ENCODE data around the gene CHST3.

The CHST3 gene

DNA sequence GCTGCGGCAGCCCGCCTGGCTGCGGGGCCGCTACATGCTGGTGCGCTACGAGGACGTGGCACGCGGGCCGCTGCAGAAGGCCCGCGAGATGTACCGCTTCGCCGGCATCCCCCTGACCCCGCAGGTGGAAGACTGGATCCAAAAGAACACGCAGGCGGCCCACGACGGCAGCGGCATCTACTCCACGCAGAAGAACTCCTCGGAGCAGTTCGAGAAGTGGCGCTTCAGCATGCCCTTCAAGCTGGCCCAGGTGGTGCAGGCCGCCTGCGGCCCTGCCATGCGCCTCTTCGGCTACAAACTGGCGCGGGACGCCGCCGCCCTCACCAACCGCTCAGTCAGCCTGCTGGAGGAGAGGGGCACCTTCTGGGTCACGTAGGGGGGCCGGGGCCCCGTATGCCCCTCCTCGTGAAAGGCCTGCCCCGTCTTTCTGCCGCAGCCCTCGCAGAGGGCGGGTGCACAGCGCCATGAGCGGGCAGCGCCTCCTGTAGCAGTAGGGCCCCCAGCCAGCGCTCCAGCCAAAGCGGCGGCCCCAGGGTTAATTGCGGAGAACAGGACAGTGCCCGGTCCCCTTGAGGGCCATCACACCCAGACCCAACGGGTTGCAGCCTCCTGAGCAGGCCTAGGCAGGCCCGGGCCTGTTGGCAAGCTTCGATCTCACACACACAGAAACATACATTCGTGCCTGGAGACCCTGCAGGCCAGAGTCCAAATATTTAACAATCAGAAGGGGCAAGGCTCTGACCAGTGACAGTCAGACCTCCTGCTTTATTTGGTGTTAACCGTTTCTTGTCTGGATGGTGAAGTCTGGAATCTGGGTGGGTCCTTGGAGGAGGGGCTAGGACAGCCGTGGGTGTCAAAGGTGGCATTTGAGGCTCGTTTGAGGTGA, 44.1 kb downstream of the CHST3 start:
- Histone ChIP-seq H3K79me2 (ENCODE audit: control insufficient read depth, insufficient read depth, low read length) (no peaks in the 10 kb centered on the region), H3K9ac (ENCODE audit: low read length) (no peak overlapping the region), H3K4me1 (ENCODE audit: control insufficient read depth, low read depth, low read length) (no peaks in the 10 kb centered on the region), H4K8ac (ENCODE audit: low read depth, low read length) (no peak overlapping the region), H2AK5ac (ENCODE audit: low read length) (no peak overlapping the region), H3K79me1 (ENCODE audit: low read length) (no peaks in the 10 kb centered on the region), H3K56ac (ENCODE audit: low read length) (no peak overlapping the region), H4K5ac (ENCODE audit: low read length) (no peak overlapping the region), H3K18ac (ENCODE audit: low read length) (no peak overlapping the region), H3K27ac (ENCODE audit: low read depth, low read length) (no peak overlapping the region), H3K4me3 (ENCODE audit: low read length) (no peak overlapping the region), H2BK120ac (ENCODE audit: low read depth, low read length) (no peak overlapping the region), H2BK5ac (ENCODE audit: low read length) (no peak overlapping the region), H3K4ac (ENCODE audit: low read depth, low read length) (no peak overlapping the region), H3K27me3 (ENCODE audit: insufficient read depth, low read length, poor library complexity) (no peaks in the 10 kb centered on the region), H3K36me3 (ENCODE audit: control insufficient read depth, insufficient read depth, low read length) (no peaks in the 10 kb centered on the region), H3K4me2 (ENCODE audit: low read length) (no peak overlapping the region), H3K23ac (ENCODE audit: low read length) (no peak overlapping the region), H2BK15ac (replicated peaks; ENCODE audit: low read depth) (no peak overlapping the region)
- no peak for DNase-seq
- WGBS (ENCODE audit: extremely low coverage, insufficient coverage, low lambda C conversion rate): no CpG with 5 or more reads among the region's 58 CpGs

- H3K4me1 ChIP-seq (ENCODE audit: control insufficient read depth, low read depth, low read length): no peaks in the 10 kb centered on the region
- H4K5ac ChIP-seq (ENCODE audit: low read length): no peak overlapping the region
These were observed 44.8 kb downstream of the CHST3 start for GRCh38 chr10:72009051-72009424.

DNA sequence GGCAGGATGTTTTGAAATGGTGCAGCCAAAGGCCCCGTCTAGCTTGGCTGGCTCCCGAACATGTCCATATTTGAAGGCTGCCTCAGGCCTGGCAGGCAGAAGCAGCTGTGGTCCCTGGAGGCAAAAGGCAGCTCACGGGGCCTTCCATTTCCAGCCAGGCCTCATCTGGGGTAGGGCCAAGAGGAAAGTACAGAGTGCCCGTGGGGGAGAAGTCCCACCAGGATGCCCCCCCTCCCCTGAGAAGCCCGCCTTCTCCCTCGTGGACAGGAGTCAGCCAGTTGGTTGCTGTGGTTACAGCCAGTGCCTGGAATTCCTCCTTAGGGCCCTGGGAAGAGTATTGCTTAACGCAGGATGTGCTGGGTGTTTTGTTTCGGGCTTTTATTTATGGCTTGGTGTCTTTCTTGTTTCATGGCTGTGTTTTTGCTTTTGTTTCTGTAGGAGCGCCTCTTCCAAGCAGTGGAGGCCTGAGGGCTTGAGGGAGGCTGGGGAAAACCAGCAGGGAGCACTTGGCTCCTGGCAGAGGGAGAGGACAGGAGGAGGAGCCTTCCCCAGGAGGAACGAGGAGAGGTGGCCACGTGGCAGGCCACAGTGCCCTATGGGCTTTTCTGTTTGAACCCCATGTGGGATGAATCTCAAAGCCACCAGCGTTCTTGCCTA, 45.4 kb downstream of the CHST3 start:
- H3K4ac ChIP-seq (ENCODE audit: low read depth, low read length): no peak overlapping the region
- no CpG with 5 or more reads among the region's 12 CpGs for WGBS (ENCODE audit: extremely low coverage, insufficient coverage, low lambda C conversion rate)
- H3K79me1 ChIP-seq (ENCODE audit: low read length): no peaks in the 10 kb centered on the region
- H2BK15ac ChIP-seq (replicated peaks; ENCODE audit: low read depth): no peak overlapping the region
- no peak overlapping the region for H2AK5ac ChIP-seq (ENCODE audit: low read length)
- H3K79me2 ChIP-seq (ENCODE audit: control insufficient read depth, insufficient read depth, low read length): no peaks in the 10 kb centered on the region
- no peak overlapping the region for H4K5ac ChIP-seq (ENCODE audit: low read length)
- no peak overlapping the region for H3K23ac ChIP-seq (ENCODE audit: low read length)
- H3K4me3 ChIP-seq (ENCODE audit: low read length): no peak overlapping the region
- H3K9ac ChIP-seq (ENCODE audit: low read length): no peak overlapping the region
- peak; percentile 70 for DNase-seq
- H3K27ac ChIP-seq (ENCODE audit: low read depth, low read length): peak overlapping the region; percentile 7
- no peak overlapping the region for H3K56ac ChIP-seq (ENCODE audit: low read length)
- H3K4me2 ChIP-seq (ENCODE audit: low read length): no peak overlapping the region
- H3K27me3 ChIP-seq (ENCODE audit: insufficient read depth, low read length, poor library complexity): no peaks in the 10 kb centered on the region
- H4K8ac ChIP-seq (ENCODE audit: low read depth, low read length): no peak overlapping the region
- H2BK5ac ChIP-seq (ENCODE audit: low read length): no peak overlapping the region
- H3K36me3 ChIP-seq (ENCODE audit: control insufficient read depth, insufficient read depth, low read length): no peaks in the 10 kb centered on the region
- no peak overlapping the region for H2BK120ac ChIP-seq (ENCODE audit: low read depth, low read length)
- H3K4me1 ChIP-seq (ENCODE audit: control insufficient read depth, low read depth, low read length): no peaks in the 10 kb centered on the region
- no peak overlapping the region for H3K18ac ChIP-seq (ENCODE audit: low read length)

More at GRCh38 chr10:72009051-72009424, 44.8 kb downstream of the CHST3 start:
- WGBS (ENCODE audit: extremely low coverage, insufficient coverage, low lambda C conversion rate): no CpG with 5 or more reads among the region's 9 CpGs
- H3K36me3 ChIP-seq (ENCODE audit: control insufficient read depth, insufficient read depth, low read length): no peaks in the 10 kb centered on the region
- H4K8ac ChIP-seq (ENCODE audit: low read depth, low read length): no peak overlapping the region
- no peak overlapping the region for H3K56ac ChIP-seq (ENCODE audit: low read length)
- H3K4me3 ChIP-seq (ENCODE audit: low read length): no peak overlapping the region
- no peaks in the 10 kb centered on the region for H3K79me1 ChIP-seq (ENCODE audit: low read length)
- H3K23ac ChIP-seq (ENCODE audit: low read length): no peak overlapping the region
- H3K79me2 ChIP-seq (ENCODE audit: control insufficient read depth, insufficient read depth, low read length): no peaks in the 10 kb centered on the region
- no peak overlapping the region for H3K4ac ChIP-seq (ENCODE audit: low read depth, low read length)
- no peak overlapping the region for H2BK120ac ChIP-seq (ENCODE audit: low read depth, low read length)
- H3K27me3 ChIP-seq (ENCODE audit: insufficient read depth, low read length, poor library complexity): no peaks in the 10 kb centered on the region
- H2AK5ac ChIP-seq (ENCODE audit: low read length): no peak overlapping the region
- no peak overlapping the region for H3K18ac ChIP-seq (ENCODE audit: low read length)
- DNase-seq: no peak
- no peak overlapping the region for H2BK5ac ChIP-seq (ENCODE audit: low read length)
- H3K27ac ChIP-seq (ENCODE audit: low read depth, low read length): peak overlapping the region; percentile 7
- no peak overlapping the region for H2BK15ac ChIP-seq (replicated peaks; ENCODE audit: low read depth)
- H3K9ac ChIP-seq (ENCODE audit: low read length): no peak overlapping the region
- H3K4me2 ChIP-seq (ENCODE audit: low read length): no peak overlapping the region

DNA sequence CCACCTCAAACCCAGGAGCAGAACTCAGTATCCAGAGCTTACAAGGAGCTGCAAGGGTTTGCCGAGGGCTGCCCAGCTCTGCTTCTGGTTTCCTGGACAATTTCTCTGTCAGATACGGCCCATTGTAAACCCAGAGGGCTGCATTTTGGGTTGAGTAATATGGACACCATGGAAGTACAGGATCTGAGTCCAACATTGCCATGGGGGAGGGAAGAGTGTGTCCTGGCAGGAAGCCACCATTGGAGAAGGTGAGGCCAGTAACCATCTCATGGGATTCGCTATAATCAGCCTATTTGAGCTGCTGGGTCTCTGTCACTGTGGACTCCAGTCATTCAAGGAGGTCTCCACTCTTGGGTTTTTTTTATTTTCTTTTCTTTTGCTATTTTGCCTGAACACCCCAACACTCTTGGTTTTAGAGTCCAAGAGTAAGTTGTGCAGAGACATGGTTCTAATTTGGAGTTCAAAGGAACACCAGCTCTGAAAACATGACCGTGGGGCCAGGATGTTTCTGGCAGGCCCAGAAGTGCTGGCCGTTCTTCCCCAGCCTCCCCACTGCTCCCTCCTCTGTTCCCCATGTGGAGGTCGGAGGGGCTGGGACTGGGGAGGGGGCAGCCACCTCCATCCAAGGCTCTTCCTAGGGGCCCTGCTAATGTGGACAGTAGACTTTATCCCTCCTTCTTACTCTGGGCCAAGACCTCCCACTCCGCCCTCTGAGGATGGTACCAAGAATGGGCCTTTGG, 46.2 kb downstream of the CHST3 start:
- Histone ChIP-seq H2BK5ac (ENCODE audit: low read length) (no peak overlapping the region), H3K4me3 (ENCODE audit: low read length) (no peak overlapping the region), H3K56ac (ENCODE audit: low read length) (no peak overlapping the region), H3K4me2 (ENCODE audit: low read length) (no peak overlapping the region), H3K23ac (ENCODE audit: low read length) (no peak overlapping the region), H3K79me2 (ENCODE audit: control insufficient read depth, insufficient read depth, low read length) (no peaks in the 10 kb centered on the region), H3K27ac (ENCODE audit: low read depth, low read length) (no peak overlapping the region), H2AK5ac (ENCODE audit: low read length) (no peak overlapping the region), H3K4ac (ENCODE audit: low read depth, low read length) (no peak overlapping the region), H4K8ac (ENCODE audit: low read depth, low read length) (no peak overlapping the region), H4K5ac (ENCODE audit: low read length) (no peak overlapping the region), H3K79me1 (ENCODE audit: low read length) (no peaks in the 10 kb centered on the region), H3K9ac (ENCODE audit: low read length) (no peak overlapping the region), H2BK15ac (replicated peaks; ENCODE audit: low read depth) (no peak overlapping the region), H2BK120ac (ENCODE audit: low read depth, low read length) (no peak overlapping the region), H3K36me3 (ENCODE audit: control insufficient read depth, insufficient read depth, low read length) (no peaks in the 10 kb centered on the region), H3K18ac (ENCODE audit: low read length) (no peak overlapping the region), H3K27me3 (ENCODE audit: insufficient read depth, low read length, poor library complexity) (no peaks in the 10 kb centered on the region), H3K4me1 (ENCODE audit: control insufficient read depth, low read depth, low read length) (no peaks in the 10 kb centered on the region)
- no CpG with 5 or more reads among the region's 7 CpGs for WGBS (ENCODE audit: extremely low coverage, insufficient coverage, low lambda C conversion rate)
- DNase-seq: no peak

- no peak overlapping the region for H3K23ac ChIP-seq (ENCODE audit: low read length)
- H2AK5ac ChIP-seq (ENCODE audit: low read length): no peak overlapping the region
- H3K27me3 ChIP-seq (ENCODE audit: insufficient read depth, low read length, poor library complexity): no peaks in the 10 kb centered on the region
- H3K79me1 ChIP-seq (ENCODE audit: low read length): no peaks in the 10 kb centered on the region
- no peak overlapping the region for H3K9ac ChIP-seq (ENCODE audit: low read length)
- H3K4me3 ChIP-seq (ENCODE audit: low read length): no peak overlapping the region
- H2BK120ac ChIP-seq (ENCODE audit: low read depth, low read length): no peak overlapping the region
- no peak overlapping the region for H2BK5ac ChIP-seq (ENCODE audit: low read length)
- no peak overlapping the region for H4K5ac ChIP-seq (ENCODE audit: low read length)
- H3K4me1 ChIP-seq (ENCODE audit: control insufficient read depth, low read depth, low read length): no peaks in the 10 kb centered on the region
- no peak overlapping the region for H3K56ac ChIP-seq (ENCODE audit: low read length)
- H3K4me2 ChIP-seq (ENCODE audit: low read length): no peak overlapping the region
- no peak overlapping the region for H2BK15ac ChIP-seq (replicated peaks; ENCODE audit: low read depth)
- no peak for DNase-seq
- no peak overlapping the region for H4K8ac ChIP-seq (ENCODE audit: low read depth, low read length)
- H3K18ac ChIP-seq (ENCODE audit: low read length): no peak overlapping the region
- H3K36me3 ChIP-seq (ENCODE audit: control insufficient read depth, insufficient read depth, low read length): no peaks in the 10 kb centered on the region
- no CpG with 5 or more reads among the region's 9 CpGs for WGBS (ENCODE audit: extremely low coverage, insufficient coverage, low lambda C conversion rate)
- H3K79me2 ChIP-seq (ENCODE audit: control insufficient read depth, insufficient read depth, low read length): no peaks in the 10 kb centered on the region
- H3K4ac ChIP-seq (ENCODE audit: low read depth, low read length): no peak overlapping the region
- H3K27ac ChIP-seq (ENCODE audit: low read depth, low read length): no peak overlapping the region
These were observed 46.8 kb downstream of the CHST3 start for GRCh38 chr10:72011016-72011415.

Data from mesendoderm (in vitro differentiated cells).